GM23248 (cell line): ENCODE results near the gene CCDC15. TPM values are rescaled to one million over a fixed set of nuclear protein-coding genes. Genes with fewer than 3 reads are reported as not detected.
A peak's percentile ranks its signal among the peaks of the same experiment; 100 is the strongest.

Source experiments
- DNase-seq: peaks from one replicate; pipeline ENCODE4 v3.0.0-alpha.2; 2015
- H2AFZ ChIP-seq: fragments of 200-600 bp; sonication (generic); 2 replicates; pipeline ENCODE4 v1.6.1; 2016; ENCODE audit warnings: antibody characterized with exemption
- H3F3A ChIP-seq: fragments of 200-600 bp; sonication (generic); 2 replicates; pipeline ENCODE4 v1.6.1; 2016; ENCODE audit warnings: mild to moderate bottlenecking, antibody characterized with exemption, mixed run types; ENCODE audit not compliant: insufficient read depth
- H3K27ac ChIP-seq: fragments of 200-600 bp; sonication (generic); 2 replicates; pipeline ENCODE4 v1.5.1; 2016; ENCODE audit warnings: mild to moderate bottlenecking
- H3K27me3 ChIP-seq: fragments of 200-600 bp; sonication (generic); replicated peaks from 2 replicates; pipeline ENCODE4 v1.6.1; 2016; ENCODE audit warnings: mild to moderate bottlenecking; ENCODE audit not compliant: insufficient read depth
- H3K36me3 ChIP-seq: fragments of 200-600 bp; sonication (generic); 2 replicates; pipeline ENCODE4 v1.6.1; 2016; ENCODE audit warnings: low read depth, mild to moderate bottlenecking
- H3K4me1 ChIP-seq: fragments of 200-600 bp; sonication (generic); 2 replicates; pipeline ENCODE4 v1.6.1; 2016; ENCODE audit warnings: mild to moderate bottlenecking; ENCODE audit not compliant: insufficient read depth
- H3K4me2 ChIP-seq: fragments of 200-600 bp; sonication (generic); one replicate; pipeline ENCODE4 v1.6.1; 2016; ENCODE audit warnings: mild to moderate bottlenecking; ENCODE audit not compliant: unreplicated experiment
- H3K4me3 ChIP-seq: fragments of 200-600 bp; sonication (generic); 2 replicates; pipeline ENCODE4 v1.5.1; 2016; ENCODE audit warnings: mild to moderate bottlenecking
- H3K79me2 ChIP-seq: fragments of 200-600 bp; sonication (generic); 2 replicates; pipeline ENCODE4 v1.6.1; 2016; ENCODE audit warnings: mild to moderate bottlenecking; ENCODE audit not compliant: insufficient read depth
- H3K9ac ChIP-seq: fragments of 200-600 bp; sonication (generic); 2 replicates; pipeline ENCODE4 v1.6.1; 2016; ENCODE audit warnings: mild to moderate bottlenecking
- H3K9me2 ChIP-seq: fragments of 200-600 bp; sonication (generic); 2 replicates; pipeline ENCODE4 v1.6.1; 2016; ENCODE audit warnings: mixed run types, mild to moderate bottlenecking, moderate library complexity; ENCODE audit not compliant: insufficient read depth
- H3K9me3 ChIP-seq: fragments of 200-600 bp; sonication (generic); one replicate; pipeline ENCODE4 v1.6.1; 2017; ENCODE audit warnings: low read depth
- H4K20me1 ChIP-seq: fragments of 200-600 bp; sonication (generic); 2 replicates; pipeline ENCODE4 v1.6.0; 2016; ENCODE audit not compliant: insufficient read depth
- EZH2 ChIP-seq: fragments of 200-600 bp; sonication (generic); IDR thresholded peaks from 2 replicates; pipeline ENCODE4 v1.6.1; 2018; ENCODE audit warnings: antibody characterized with exemption, mild to moderate bottlenecking; ENCODE audit not compliant: insufficient read depth, poor library complexity, severe bottlenecking
- EZH2phosphoT487 ChIP-seq: fragments of 200-600 bp; sonication (generic); IDR thresholded peaks from 2 replicates; pipeline ENCODE4 v1.6.1; 2018; ENCODE audit warnings: antibody characterized with exemption, moderate library complexity, mild to moderate bottlenecking, low read depth; ENCODE audit not compliant: insufficient read depth
- WGBS, 2 experiments: methylation state at CpG; one replicate each; pipeline ENCODE4 v1.1.6; 2015 to 2017; ENCODE audit warnings: low lambda C conversion rate in 2 of 2, low coverage in 1 of 2; ENCODE audit errors: missing lambda C conversion rate in 2 of 2; 5-methylcytosine and 5-hydroxymethylcytosine counted together
- in situ Hi-C: fragments of 300-500 bp; cut with MboI; formaldehyde crosslinking; loops from 2 replicates; pipeline ENCODE4 v1.15.0; 2020
- polyA plus RNA-seq: library from polyadenylated mRNA; unstranded; fragments of >200 nt; fragmentation: Nextera tagmentation; extraction: Ambion mirVana; gene quantifications from 2 replicates; pipeline ENCODE4 v1.2.1, GENCODE V29; 2016
- total RNA-seq: library from RNA; depleted of rRNA; stranded (reverse); fragments of >200 nt; shearing (Covaris generic); gene quantifications from 2 replicates; pipeline ENCODE4 v1.2.3, GENCODE V29; 2014

The CCDC15 gene
- total and polyA plus RNA-seq, 2 experiments from 2014 or later, result 0.97 to 1.6 TPM

DNA sequence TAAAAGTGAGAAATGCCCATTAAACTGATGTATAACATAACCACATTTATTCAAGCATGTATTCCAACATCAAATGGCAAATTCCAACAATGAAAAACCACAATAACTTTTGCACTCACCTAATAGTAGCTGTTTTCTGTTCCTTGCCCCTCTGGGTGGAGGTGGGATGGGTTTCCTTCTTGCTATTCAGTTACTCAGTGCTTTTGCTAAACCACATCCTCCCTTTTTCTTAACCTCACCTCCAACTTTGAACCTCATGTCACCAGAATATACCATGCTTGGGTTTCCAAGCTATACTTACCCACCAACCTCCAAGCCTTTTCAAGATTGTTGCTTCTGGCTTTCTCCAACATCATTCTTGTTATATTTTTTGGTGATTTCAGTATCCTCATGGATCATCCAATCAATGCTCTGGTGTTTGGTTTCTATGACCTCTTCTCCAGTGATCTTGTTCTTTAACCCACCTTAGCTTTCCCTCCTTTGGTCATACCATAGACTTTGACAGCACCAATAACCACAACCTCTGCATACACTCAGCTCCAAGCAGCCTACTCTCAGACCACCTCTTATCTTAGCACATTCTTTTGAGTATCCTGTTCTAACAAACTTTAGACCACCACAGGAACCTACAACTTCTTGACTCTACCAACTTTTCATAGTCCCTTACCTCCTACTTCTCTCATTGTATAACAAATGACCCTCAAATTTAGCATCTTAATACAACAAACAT lies 3.2 kb upstream of the CCDC15 start:
- in situ Hi-C loops, result loop anchor here (25.0 kb wide), 1 partner anchor 462 kb away; no protein-coding TSS in a partner anchor
- no peak overlapping the region for H3K4me3 ChIP-seq
- H3K27me3 ChIP-seq, result no peaks in the 10 kb centered on the region
- H3K36me3 ChIP-seq, result no peaks in the 10 kb centered on the region
- H2AFZ ChIP-seq, result no peak overlapping the region
- no peaks in the 10 kb centered on the region for H3K79me2 ChIP-seq
- no peak overlapping the region for H3K4me2 ChIP-seq
- H3K27ac ChIP-seq, result no peak overlapping the region
- peaks cover 8% of the 10 kb centered on the region for H3F3A ChIP-seq
- no peaks in the 10 kb centered on the region for H3K9me3 ChIP-seq
- DNase-seq, result no peak
- no peaks in the 10 kb centered on the region for H3K9me2 ChIP-seq
- no peak for TF ChIP-seq EZH2
- TF ChIP-seq EZH2phosphoT487, result no peak
- H3K9ac ChIP-seq, result no peak overlapping the region
- no peaks in the 10 kb centered on the region for H4K20me1 ChIP-seq
- peaks cover 22% of the 10 kb centered on the region; the same call in 1 of the 2 replicates for H3K4me1 ChIP-seq

DNA sequence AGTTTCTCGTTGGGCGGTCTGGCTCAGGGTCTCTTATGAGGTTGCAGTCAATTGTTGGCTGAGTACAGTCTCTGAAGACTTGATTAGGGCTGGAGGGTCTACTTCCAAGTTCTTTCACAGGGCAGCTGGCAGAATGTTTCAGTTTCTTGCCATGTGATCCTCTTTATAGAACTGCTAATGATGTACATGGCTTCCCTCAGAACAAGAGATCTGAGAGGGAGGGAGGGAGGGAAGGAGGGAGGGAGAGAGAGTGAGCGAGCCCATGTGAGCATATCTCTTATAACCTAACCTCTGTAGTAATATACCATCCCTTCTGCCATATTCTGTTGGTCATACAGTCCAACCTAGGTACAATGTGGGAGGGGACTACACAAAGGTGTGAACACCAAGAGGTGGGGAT lies 2.7 kb upstream of the CCDC15 start:
- no peak overlapping the region for H3K4me2 ChIP-seq
- H3K4me1 ChIP-seq, result peaks cover 22% of the 10 kb centered on the region; the same call in 1 of the 2 replicates
- H3K27ac ChIP-seq, result no peak overlapping the region
- H3F3A ChIP-seq, result peaks cover 8% of the 10 kb centered on the region
- no peak overlapping the region for H3K4me3 ChIP-seq
- no peaks in the 10 kb centered on the region for H3K27me3 ChIP-seq
- no peaks in the 10 kb centered on the region for H4K20me1 ChIP-seq
- 33 to 60% methylated on average over 2 to 3 of the region's 3 CpGs for WGBS, 2 experiments
- no peak for DNase-seq
- H3K9me2 ChIP-seq, result no peaks in the 10 kb centered on the region
- H3K36me3 ChIP-seq, result no peaks in the 10 kb centered on the region
- H3K9me3 ChIP-seq, result no peaks in the 10 kb centered on the region
- H2AFZ ChIP-seq, result no peak overlapping the region
- H3K79me2 ChIP-seq, result no peaks in the 10 kb centered on the region
- no peak overlapping the region for H3K9ac ChIP-seq
- TF ChIP-seq EZH2phosphoT487 (no peak), EZH2 (no peak)
- in situ Hi-C loops, result loop anchor here (25.0 kb wide), 1 partner anchor 461 kb away; no protein-coding TSS in a partner anchor

DNA sequence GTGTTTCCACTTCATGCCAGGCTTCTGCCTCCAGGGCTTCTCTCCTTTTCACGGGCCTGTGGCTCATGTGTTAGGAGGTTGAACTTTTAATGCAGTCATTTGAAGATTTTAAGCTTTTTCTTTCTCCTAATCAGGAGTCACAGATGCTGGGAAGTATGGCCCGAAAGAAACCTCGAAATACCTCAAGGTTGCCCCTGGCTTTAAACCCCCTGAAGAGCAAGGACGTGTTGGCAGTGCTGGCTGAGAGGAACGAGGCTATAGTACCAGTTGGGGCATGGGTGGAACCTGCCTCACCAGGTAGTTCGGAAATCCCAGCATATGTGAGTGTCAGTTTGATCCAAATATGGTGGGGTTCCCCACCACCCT lies 571 bp downstream of the CCDC15 start:
- Histone ChIP-seq H3K9me2 (no peaks in the 10 kb centered on the region), H4K20me1 (no peaks in the 10 kb centered on the region), H3K4me3 (peak overlapping the region; percentile 81), H3K36me3 (no peaks in the 10 kb centered on the region), H3K9ac (peak overlapping the region; percentile 89), H3F3A (no peaks in the 10 kb centered on the region; the same call in 1 of the 2 replicates), H2AFZ (peak overlapping the region; percentile 97), H3K4me2 (peak overlapping the region; percentile 96), H3K27ac (peak overlapping the region; percentile 82), H3K79me2 (no peaks in the 10 kb centered on the region), H3K4me1 (peaks cover 14% of the 10 kb centered on the region; the same call in 1 of the 2 replicates), H3K27me3 (no peaks in the 10 kb centered on the region), H3K9me3 (no peaks in the 10 kb centered on the region)
- 31 to 41% methylated on average over 6 of the region's 6 CpGs for WGBS, 2 experiments
- in situ Hi-C loops, result loop anchor here (25.0 kb wide), 1 partner anchor 458 kb away; no protein-coding TSS in a partner anchor
- DNase-seq, result no peak
- TF ChIP-seq EZH2phosphoT487 (no peak), EZH2 (no peak)

DNA sequence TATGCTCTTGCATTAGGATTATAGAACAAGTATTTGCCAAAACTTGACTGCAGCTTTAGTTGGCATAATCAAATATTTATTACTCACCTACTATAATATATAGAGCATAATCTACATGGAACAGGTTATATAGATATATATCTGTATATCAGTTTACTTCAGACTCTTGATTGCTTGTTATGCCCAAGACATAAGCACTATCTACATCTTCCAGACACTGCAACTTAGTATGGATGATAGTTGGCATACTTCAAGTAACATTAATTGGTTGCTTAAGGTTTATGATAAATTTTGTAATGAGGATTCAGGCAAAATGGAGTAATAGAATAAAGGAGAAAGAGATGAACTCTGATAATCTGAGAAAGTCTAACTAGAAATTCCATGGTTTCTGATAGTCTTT lies 1.0 kb downstream of the CCDC15 start:
- H3K79me2 ChIP-seq, result no peaks in the 10 kb centered on the region
- H2AFZ ChIP-seq, result 0 out of 2 replicates have a peak overlapping the region, but pooled peaks have one; percentile 97
- peak overlapping the region; percentile 96 for H3K4me2 ChIP-seq
- peak overlapping the region; percentile 89; the same call in 1 of the 2 replicates for H3K9ac ChIP-seq
- H3K4me1 ChIP-seq, result peaks cover 14% of the 10 kb centered on the region; the same call in 1 of the 2 replicates
- H3K9me3 ChIP-seq, result no peaks in the 10 kb centered on the region
- no peaks in the 10 kb centered on the region for H3K36me3 ChIP-seq
- H3F3A ChIP-seq, result no peaks in the 10 kb centered on the region; the same call in 1 of the 2 replicates
- no peak overlapping the region for H3K27ac ChIP-seq
- no peak for DNase-seq
- H3K9me2 ChIP-seq, result no peaks in the 10 kb centered on the region
- H3K4me3 ChIP-seq, result peak overlapping the region; percentile 81
- no peaks in the 10 kb centered on the region for H3K27me3 ChIP-seq
- no peaks in the 10 kb centered on the region for H4K20me1 ChIP-seq
- no peak for TF ChIP-seq EZH2
- no peak for TF ChIP-seq EZH2phosphoT487
- in situ Hi-C loops, result loop anchor here (25.0 kb wide), 1 partner anchor 457 kb away; no protein-coding TSS in a partner anchor
